NCI-H1694 treated with DMSO at 0.1 percent for 48 hours (cell line): ENCODE measurements around the gene APLNR.
"Not testable (repeated sequence)": the region's sequence is repeated elsewhere in the genome, so short reads cannot be mapped to it uniquely, and the experiment has no call there.

ENCODE experiments used
- DNase-seq: peaks from one replicate; lab custom pipeline; 2025; lab: John Stamatoyannopoulos, UW

Gene APLNR

DNA sequence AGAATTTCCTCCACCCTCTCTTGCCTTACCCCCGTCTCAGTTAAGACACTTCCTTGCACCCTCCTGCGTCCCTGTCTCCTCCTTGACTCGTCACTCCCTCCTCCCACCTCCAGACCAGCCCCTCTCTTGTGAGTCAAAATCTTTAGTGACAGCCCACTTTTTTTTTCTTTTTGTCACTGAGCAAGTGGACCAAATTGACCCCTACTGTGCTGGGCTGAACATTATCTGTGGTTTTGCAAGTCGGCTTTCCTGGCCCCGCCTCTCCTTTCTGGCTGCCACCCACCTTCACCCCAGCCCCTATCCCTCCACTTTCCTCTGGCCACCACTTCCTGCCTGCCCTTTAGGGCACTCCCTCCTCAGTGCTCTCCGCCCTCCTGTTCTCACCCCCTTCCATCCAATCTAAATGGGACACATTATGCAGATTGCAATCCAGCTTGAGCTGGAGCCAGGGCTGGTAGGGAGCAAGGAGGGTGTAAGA lies at the start of gene APLNR:
APLNR (minus strand) TSS at position 47 of the 478 bp plus-strand sequence. CDS start 246 bp downstream, outside the sequence.
- DNase-seq, result no peak

DNA sequence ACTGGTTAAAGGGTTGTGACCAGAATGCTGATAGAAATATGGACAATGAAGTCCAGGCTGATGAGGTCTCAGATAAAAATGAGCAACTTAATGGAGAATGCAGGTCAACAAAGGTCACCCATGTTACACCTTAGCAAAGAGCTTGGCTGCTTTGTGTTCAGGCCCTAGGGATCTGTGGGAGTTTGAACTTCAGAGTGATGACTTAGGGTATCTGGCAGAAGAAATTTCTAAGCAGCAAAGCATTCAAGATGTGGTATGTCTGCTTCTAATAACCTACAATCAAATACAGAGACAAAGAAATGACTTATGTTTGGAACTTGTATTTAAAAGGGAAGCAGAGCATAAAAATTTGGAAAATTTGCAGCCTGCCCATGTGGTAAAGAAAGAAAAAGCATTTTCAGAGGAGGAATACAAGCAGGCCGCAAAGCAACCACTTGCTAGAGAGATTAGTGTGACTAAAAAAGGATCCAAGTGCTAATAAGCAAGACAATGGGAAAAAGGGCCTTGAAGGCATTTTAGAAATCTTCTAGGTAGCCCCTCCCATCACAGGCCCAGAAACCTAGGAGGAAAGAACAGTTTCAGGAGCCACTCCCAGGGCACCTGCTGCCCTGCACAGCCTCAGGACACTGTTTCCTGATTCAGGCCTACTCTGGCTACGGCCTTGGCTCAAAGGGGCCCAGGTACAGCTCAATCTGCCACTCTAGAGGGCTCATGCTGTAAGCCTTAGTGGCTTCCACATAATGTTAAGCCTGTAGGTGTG lies 46.4 kb upstream of the APLNR start:
- DNase-seq, result no peak

DNA sequence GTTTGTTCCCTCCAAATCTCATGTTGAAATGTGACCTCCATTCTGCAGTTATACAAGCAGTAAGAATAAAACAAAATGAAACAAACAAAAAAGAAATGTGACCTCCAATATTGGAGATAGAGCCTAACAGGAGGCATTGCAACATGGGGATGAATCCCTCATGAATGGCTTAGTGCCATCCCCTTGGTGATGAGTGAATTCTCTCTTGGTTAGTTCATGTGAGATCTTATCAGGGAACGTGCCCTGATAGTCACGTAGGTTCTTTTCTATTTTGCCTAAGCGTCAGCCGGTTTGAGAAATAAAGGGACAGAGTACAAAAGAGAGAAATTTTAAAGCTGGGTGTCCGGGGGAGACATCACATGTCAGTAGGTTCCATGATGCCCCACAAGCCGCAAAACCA lies 44.5 kb upstream of the APLNR start:
- not testable (repeated sequence) for DNase-seq

DNA sequence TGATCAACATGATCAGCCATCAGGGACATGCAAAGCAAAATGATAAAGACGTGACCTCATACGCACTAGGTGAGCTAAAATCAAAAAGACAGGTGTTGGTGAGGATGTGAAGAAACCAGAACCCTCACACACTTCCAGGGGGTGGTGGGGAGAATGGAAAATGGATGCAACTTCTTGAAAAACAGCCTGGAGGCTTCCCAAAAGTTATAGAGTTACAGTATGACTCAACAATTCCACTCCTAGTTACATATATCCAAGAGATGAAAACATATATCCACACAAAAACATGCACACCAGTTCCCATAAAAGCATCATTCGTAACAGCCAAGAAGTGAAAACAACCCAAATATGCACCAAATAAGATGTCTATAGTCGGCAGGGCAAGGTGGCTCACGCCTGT lies 42.1 kb upstream of the APLNR start:
- no peak for DNase-seq

DNA sequence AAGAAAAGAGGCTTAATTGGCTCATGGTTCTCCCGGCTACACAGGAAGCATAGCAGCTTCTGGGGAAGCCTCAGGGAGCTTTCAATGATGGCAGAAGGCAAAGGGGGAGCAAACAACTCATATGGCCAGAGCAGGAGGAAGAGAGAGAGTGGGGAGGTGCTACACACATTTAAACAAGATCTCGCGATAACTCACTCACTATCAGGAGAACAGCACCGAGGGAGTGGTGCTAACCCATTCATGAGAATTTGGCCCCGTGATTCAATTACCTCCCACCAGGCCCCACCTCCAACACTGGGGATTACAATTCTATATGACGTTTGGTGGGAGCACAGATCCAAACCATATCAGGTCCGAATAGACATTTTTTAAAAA lies 41.7 kb upstream of the APLNR start:
- DNase-seq, result no peak

DNA sequence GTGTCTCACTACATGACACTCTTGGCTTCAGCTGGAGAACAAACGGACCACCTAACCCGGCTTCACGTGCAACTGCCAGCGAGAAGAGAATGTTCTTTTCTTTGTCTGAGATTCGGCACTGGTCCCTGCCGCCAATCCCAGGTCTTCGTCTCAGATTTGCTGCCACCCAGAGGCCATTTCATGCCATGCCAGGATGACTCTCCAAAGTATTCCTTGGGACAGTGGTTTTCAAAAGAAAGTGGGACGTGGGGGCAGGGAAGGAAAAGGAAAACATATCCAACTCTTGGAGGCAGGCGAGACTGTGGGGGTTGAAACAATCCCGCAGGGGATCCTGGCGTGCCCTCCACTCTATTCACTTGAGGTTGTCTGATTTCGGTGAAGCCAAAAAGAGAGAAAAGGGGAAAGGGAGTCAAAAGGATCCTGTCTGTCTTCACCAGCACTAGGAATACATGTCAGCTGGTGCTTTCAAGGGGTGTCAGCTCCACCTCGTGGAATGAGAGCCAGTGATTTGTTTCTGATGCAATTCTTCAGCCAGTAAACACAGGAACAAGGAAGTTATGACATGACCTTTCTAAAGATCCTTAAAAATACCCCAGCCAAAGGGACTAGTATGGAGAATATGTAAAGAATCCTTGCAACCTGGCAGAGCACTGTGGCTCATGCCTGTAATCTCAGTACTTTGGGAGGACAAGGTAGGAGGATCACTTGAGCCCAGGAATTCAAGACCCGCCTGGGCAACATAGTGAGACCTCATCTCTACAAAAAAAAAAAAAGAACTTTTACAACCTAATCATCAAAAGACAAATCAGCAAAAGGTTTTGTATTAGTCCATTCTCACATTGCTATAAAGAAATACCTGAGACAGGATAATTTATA lies 41.0 kb upstream of the APLNR start:
- DNase-seq, result peak; percentile 51

DNA sequence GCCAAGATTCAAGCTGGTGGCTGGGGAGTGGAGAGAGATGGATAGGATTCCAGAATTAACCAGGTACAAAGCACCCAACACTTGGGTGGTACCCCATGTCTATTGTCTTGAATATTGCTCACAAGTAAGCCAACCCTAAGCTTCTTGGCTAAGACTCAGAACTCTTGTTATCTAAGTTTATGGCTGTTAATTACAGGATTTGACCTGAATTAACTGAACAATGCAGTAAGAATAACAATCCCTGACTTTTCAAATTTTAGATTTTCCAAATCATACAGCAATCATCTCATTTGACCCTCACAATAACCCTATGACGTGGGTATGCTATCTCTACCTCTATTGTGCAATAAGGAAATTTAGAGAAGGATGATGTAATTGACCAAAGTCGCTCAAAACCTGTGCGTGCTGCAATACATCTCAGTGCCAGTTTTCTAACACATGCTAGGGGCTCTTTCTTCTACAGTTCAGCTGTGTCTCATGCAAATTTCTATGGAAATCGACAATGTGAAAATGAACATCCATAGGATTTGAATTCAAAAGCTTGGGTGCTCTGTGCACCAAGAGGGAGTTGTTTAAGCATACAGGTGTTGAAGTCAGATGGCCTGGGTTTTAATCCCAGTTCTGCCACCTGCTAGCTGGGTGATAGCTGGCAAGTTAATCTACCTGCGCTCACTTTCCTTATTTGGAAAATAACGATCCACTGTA lies 40.1 kb upstream of the APLNR start:
- no peak for DNase-seq

DNA sequence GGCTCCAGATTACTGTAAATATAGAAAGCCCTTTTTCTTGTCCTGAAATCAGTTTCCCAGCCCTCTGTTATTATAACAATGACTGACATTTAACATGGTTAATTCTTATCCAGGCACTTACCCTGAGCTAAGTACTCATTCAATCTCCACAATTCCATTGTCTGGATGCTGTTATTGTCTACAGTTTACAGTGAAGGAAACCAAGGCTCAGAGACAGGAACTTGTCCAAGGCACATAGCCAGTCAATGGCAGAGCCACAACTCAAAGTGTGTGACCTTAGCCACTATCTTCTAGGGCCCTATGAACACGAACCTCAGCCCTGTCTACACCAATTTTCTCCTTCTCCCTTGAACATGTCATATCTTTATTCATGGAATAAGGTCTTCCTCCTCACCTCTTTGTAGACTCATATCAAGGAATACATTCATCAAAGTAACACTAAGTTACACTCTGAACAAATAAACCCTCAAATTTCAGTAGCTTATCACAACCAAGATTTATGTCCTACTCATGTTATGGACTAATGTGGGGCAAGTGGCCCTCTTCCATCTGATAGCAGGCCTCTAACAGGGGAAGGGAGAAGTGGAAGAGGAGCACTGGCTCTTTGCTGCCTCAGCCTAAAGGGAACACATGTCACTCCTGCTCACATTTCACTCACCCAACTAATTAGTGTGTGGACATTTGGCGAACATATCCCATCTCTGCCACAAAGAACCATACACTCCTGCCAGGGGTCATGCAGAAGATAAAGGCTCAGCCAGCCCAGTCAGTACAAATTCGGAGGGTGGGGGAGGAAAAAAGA lies 39.3 kb upstream of the APLNR start:
- no peak for DNase-seq

DNA sequence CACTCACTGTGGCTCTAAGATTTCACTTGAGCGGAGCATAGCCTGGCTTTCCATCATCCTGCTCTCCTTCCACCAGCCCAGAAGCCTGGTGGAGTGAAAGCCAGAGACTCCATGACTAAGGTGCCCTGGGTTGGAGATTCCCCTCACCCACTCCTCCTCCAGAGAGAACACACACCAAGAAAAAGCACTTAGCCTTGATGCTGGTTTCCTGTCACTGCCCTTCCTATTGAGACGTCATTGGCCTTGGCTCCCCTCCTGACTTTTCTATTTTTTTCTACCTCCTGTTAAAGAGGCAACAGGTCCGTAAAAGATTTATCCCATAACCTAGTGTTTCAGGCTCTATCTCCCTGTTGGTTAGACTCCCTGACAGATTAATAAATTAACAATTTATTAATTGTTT lies 38.5 kb upstream of the APLNR start:
- DNase-seq, result no peak

DNA sequence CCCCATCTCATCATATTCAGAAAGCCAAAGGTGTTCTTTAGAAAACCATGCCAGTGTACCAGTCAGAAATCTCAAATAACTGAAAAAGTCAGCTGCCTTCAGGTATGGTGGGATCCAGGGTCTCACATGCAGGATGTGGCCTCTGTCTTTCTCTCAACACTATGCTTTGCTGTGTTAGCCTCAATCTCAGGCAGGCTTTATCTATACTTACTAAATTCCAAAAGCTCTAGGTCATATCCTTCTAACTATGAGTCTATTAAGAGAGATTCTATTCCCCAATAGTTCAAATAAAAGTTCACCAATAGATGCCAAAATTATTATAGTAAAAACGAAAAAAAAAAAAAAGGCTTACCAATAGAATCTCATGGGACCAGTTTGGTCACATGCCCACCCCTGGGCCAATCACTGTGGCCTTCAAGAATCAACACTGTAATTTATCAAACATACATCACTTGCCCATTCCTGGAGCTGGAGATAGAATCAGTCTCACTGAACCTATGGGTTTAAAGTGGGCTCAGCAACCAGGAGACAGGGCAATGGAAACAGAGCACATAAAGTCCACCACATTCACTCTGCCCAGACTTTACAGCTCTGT lies 38.0 kb upstream of the APLNR start:
- no peak for DNase-seq

DNA sequence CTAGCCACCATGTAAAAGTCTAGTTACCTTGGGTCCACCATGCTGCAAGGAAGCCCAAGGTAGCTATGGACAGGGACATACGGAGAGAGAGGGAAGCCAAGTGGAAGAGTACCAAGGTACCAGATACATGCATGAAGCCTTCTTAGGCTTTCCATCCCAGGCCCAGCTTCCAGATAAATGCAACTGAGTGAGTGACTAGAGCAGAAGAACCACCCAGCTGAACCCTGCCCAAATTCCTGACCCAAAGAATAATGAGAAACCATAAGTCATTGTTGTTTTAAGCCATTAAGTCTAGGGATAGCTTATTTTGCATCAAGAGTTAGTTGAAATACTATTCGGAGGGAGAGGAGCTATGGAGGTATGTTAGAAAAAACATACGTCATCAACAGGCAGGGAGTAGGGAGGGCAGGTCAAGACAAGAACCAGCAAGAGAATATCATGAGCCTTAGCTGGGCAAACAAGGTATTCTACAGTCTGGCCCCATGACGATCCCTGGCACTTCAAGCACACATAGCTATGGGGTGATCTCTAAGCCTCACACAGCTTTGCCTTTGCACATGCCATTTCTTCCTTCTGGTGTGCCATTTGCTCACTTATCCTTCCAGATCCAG lies 36.5 kb upstream of the APLNR start:
- no peak for DNase-seq

DNA sequence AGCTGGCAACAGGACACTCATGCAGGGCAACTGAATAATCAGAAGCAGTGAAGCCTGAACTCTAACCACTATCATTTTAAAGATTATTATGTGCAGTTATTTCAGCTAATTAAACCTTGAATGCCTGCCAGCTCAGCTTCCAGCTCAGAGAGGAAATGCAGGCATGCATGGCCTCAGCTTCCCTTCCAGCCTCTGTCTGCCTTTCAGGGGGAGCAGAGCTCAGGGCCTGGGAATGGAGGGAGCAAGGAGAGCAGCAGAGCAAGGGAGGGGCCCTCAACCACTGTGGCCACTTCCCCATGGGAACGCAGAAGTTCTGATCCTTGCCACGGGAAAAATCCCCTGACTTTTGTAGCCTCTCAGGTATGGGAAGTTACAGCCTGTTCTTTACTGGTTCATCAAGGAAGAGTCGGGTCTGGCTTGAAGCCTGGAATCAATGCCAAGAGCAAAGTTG lies 32.5 kb upstream of the APLNR start:
- peak; percentile 67 for DNase-seq

DNA sequence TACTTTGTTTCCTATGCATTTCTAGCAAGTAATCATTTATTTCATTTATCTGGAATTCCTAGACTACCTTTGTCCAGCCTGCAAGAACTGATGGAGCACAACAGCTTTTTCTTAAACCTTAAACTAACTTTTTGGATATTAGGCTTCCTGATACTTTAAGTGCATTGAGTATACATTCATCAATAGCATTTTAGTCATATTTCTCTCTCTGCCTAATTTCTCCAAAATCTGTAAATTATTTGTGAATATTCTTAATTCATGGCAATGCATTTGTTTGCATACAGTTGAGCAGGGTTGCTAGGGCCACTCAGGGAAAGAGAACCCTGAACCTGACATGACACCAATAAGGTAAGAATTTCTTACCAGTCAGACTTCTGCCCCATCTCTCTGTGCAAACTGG lies 29.1 kb upstream of the APLNR start:
- DNase-seq, result no peak

DNA sequence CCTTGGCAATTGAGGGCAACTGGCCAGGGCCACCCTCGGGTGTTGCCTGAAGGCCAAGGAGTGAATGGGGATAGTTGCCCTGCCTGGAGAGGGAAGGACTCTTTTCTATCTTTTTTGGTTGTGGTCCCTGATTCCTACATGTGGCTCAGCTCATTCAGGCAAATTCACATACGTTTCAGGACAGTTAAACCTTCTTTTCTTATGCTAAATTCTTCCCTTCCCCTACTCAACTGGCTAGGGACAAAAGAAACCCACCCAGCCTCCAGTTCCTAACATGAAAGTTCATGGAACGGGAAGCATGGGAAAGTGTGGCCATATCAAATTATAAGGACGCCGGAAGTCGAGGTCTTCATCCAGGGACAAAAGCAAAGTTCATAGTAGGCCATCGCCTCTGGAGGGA lies 26.3 kb upstream of the APLNR start:
- no peak for DNase-seq

DNA sequence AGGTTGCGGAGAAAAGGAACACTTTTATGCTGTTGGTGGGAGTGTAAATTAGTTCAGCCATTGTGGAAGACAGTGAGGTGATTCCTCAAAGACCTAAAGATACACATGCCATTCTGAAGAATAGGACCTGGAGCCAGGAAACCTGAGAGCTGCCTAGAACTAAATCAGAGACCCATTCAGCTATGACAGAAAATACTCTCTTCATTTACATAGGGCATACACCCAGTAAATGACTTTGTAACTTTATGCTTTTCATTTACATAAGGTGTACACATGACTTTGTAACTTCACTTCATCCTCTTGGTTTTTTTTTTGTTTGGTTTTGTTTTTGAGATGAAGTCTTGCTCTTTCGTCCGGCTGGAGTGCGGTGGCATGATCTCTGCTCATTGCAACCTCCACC lies 25.1 kb upstream of the APLNR start:
- DNase-seq, result no peak

DNA sequence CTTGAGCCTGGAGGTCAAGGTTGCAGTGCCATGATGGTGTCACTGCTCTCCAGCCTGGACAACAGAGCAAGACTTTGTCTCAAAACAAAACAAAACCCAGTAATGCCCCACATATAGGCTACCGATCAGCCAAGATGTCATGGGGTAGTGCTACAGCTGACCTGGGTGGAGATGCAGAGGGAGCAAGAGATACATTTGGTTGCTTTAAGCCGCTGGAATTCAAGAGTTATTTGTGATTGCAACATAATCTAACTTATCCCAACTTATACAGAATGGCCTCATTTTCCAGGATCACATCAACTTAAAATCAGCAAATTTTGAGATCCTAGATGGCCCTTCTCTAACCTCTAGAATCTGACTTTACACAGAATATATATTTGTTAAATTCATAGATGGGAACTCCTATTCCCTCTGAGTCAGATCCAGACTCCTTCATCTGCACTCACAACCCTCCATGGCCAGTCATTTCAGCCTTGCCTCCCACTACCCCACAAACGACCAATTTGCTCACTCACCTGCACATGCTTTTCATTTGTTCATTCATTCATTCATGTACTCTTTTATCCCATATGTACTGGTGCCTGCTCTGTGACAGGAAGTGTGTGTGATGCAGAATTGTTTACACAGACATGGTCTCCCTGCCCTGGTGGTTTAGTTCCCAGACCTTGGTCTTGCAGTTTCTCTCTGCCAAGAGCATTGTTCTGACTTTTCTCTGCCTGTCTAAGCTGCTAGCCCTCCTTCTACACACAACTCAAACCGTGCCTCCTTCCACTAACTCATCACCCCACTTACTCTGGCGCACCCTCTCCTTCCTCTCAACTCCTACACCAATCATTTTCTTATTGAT lies 24.1 kb upstream of the APLNR start:
- DNase-seq, result no peak

DNA sequence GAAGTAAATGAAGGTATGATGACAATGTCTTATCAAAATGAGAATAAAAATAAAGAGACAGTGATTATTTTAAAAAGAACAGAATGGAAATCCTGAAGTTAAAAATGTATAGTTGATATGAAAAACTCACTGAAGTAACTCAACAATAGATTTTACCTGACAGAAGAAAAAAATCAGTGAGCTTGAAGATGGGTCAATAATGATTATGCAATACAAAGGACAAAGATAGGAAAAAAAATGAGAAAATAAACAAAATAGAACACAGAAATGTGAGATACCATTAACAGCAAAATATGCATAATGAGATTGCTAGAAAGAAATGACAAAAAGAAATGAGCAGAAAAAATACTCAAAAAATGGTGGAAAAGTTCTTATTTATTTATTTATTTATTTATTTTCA lies 19.1 kb upstream of the APLNR start:
- DNase-seq, result no peak

DNA sequence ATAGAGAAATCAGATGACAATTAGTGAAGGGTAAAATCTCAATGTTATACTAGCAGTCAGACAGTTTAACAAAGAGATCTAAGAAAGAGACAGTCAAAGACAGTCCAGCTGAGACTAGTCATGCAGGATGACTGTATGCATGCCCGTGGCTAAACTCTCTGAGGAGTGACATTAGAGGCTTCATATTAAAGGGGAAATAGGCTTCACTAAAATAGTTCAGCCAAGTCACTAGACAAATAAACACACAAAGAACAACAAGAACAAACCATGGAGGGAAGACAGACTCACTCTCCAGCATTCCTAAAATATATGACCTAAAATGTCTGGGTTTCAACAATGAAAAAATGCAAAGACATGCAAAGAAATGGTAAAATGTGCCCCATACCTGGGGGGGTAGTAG lies 18.6 kb upstream of the APLNR start:
- DNase-seq, result no peak

DNA sequence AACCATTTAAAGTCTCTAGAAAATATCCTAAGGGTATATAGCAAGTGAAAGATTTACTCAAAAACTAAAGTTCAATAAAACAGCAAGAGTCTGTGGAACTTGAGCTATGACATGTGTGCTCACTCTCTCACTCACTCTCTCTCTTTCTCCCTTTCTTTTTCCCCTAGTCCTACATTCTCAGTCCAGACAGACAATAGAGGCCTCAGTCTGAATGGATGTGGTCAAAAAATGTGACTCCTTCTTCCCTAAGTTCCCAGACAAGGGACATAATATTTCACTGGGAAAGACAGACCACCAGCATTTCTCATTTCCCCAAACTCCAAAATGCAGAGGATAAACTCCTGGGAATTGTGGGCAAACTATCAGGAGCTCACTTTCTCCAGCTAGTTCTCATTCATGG lies 17.6 kb upstream of the APLNR start:
- no peak for DNase-seq
